ENCODE data around the gene PYCR2. TPM values are rescaled to one million over a fixed set of nuclear protein-coding genes. Genes with fewer than 3 reads are reported as not detected.

Gene PYCR2
- total and polyA plus RNA-seq, 3 experiments from 2014 or later: 92.5 to 131 (median 130) TPM

Other genes starting within 250 kb of the PYCR2 start
- 100 to 1,000 TPM; 339 TPM for gene SRP9, start 146.4 kb downstream of the PYCR2 start, total RNA-seq
- 293 TPM for gene SRP9, start 146.4 kb downstream of the PYCR2 start, polyA plus RNA-seq
- 1 to 10 TPM; 2.2 to 3.0 TPM for gene EPHX1, start 114.1 kb downstream of the PYCR2 start, total RNA-seq
- gene EPHX1, start 114.1 kb downstream of the PYCR2 start, polyA plus RNA-seq: 1.8 TPM
- 10 to 100 TPM; 51.4 to 55.5 TPM for gene TMEM63A, start 41.9 kb downstream of the PYCR2 start, total RNA-seq
- 50.6 TPM for gene TMEM63A, start 41.9 kb downstream of the PYCR2 start, polyA plus RNA-seq
- gene LEFTY1, start 35.1 kb downstream of the PYCR2 start, total RNA-seq: not detected
- gene LEFTY1, start 35.1 kb downstream of the PYCR2 start, polyA plus RNA-seq: 0.21 TPM
- not detected for gene LEFTY2, start 17.0 kb upstream of the PYCR2 start, total RNA-seq
- not detected for gene LEFTY2, start 17.0 kb upstream of the PYCR2 start, polyA plus RNA-seq
- 10 to 100 TPM; 23.4 to 23.6 TPM for gene SDE2, start 75.1 kb upstream of the PYCR2 start, total RNA-seq
- 8.4 TPM for gene SDE2, start 75.1 kb upstream of the PYCR2 start, polyA plus RNA-seq
- gene H3-3A, start 138.5 kb upstream of the PYCR2 start, total RNA-seq: 100 to 1,000 TPM; 356 to 372 TPM
- gene H3-3A, start 138.5 kb upstream of the PYCR2 start, polyA plus RNA-seq: 803 TPM

Measured in CD8-positive, alpha-beta memory T cell (primary cell).